Lower lobe of right lung (tissue), 2 donors: ENCODE results near the gene DDX53. TPM values are rescaled to one million over a fixed set of nuclear protein-coding genes. Genes with fewer than 3 reads are reported as not detected.

Experiments used
- ATAC-seq, 2 donors: fragments of 200-7000 bp; cut with Tn5 transposase; one replicate each; pipeline ENCODE4 v1.9.1; 2020 to 2022; ENCODE audit warnings: mild to moderate bottlenecking in 2 of 2, moderate library complexity in 2 of 2
- DNase-seq: peaks from one replicate; pipeline ENCODE4 v3.0.0-alpha.2; 2020
- H3K27ac ChIP-seq: fragments of 200-600 bp; one replicate; pipeline ENCODE4 v1.8.0; 2022
- H3K27me3 ChIP-seq: fragments of 200-600 bp; one replicate; pipeline ENCODE4 v1.8.0; 2022; ENCODE audit warnings: low read depth
- H3K36me3 ChIP-seq: fragments of 200-600 bp; one replicate; pipeline ENCODE4 v1.8.0; 2022; ENCODE audit warnings: mild to moderate bottlenecking
- H3K4me1 ChIP-seq: fragments of 200-600 bp; one replicate; pipeline ENCODE4 v1.8.0; 2022
- H3K4me3 ChIP-seq: fragments of 200-600 bp; one replicate; pipeline ENCODE4 v1.8.0; 2022; ENCODE audit warnings: mild to moderate bottlenecking
- H3K9me3 ChIP-seq: fragments of 200-600 bp; one replicate; pipeline ENCODE4 v1.8.0; 2022
- CTCF ChIP-seq: fragments of 200-600 bp; IDR thresholded peaks from one replicate; pipeline ENCODE4 v1.8.0; 2022; ENCODE audit warnings: antibody characterized with exemption, mild to moderate bottlenecking
- intact Hi-C: fragments of 100-400 bp; cut with DNase I; formaldehyde crosslinking; loops from one replicate; pipeline ENCODE4 v1.11.0; 2022
- total RNA-seq: library from RNA; stranded (reverse); fragmentation: NEBNext Ultra II Directional; extraction: Animal tissue kit (Norgen Biotek cat#: 25700); gene quantifications from one replicate; pipeline ENCODE4 v1.2.1, GENCODE V29; 2021
- donor health status: DM: no; HTN: yes; CAD: no; lungs with severe emphysema.

Gene DDX53
- total RNA-seq, 1 donor from 2014 or later, result not detected

- intact Hi-C loops, result no loop called here
- Histone ChIP-seq H3K27me3 (no peaks in the 10 kb centered on the region), H3K36me3 (no peaks in the 10 kb centered on the region), H3K4me3 (no peak overlapping the region), H3K9me3 (no peaks in the 10 kb centered on the region), H3K27ac (no peak overlapping the region), H3K4me1 (no peaks in the 10 kb centered on the region)
- DNase-seq, result no peak
- no peak for ATAC-seq
- no peak for TF ChIP-seq CTCF
Observed at GRCh38 chrX:23012636-23013035, 12.9 kb downstream of the DDX53 start.

GRCh38 chrX:23013366-23013765, 13.6 kb downstream of the DDX53 start:
- ATAC-seq (no peak), DNase-seq (no peak)
- H3K36me3 ChIP-seq, result no peaks in the 10 kb centered on the region
- H3K4me3 ChIP-seq, result no peak overlapping the region
- H3K9me3 ChIP-seq, result no peaks in the 10 kb centered on the region
- TF ChIP-seq CTCF, result no peak
- intact Hi-C loops, result no loop called here
- H3K27me3 ChIP-seq, result no peaks in the 10 kb centered on the region
- no peaks in the 10 kb centered on the region for H3K4me1 ChIP-seq
- no peak overlapping the region for H3K27ac ChIP-seq

GRCh38 chrX:23031600-23031999, 31.8 kb downstream of the DDX53 start:
- ATAC-seq (no peak), DNase-seq (no peak)
- no peak overlapping the region for H3K27ac ChIP-seq
- intact Hi-C loops, result no loop called here
- H3K4me1 ChIP-seq, result no peaks in the 10 kb centered on the region
- TF ChIP-seq CTCF, result no peak
- H3K4me3 ChIP-seq, result no peak overlapping the region
- H3K9me3 ChIP-seq, result no peaks in the 10 kb centered on the region
- H3K36me3 ChIP-seq, result no peaks in the 10 kb centered on the region
- H3K27me3 ChIP-seq, result no peaks in the 10 kb centered on the region

GRCh38 chrX:23035493-23035892, 35.7 kb downstream of the DDX53 start:
- H3K27ac ChIP-seq, result no peak overlapping the region
- no peaks in the 10 kb centered on the region for H3K4me1 ChIP-seq
- no peaks in the 10 kb centered on the region for H3K36me3 ChIP-seq
- H3K9me3 ChIP-seq, result no peaks in the 10 kb centered on the region
- DNase-seq (no peak), ATAC-seq (no peak)
- no peak overlapping the region for H3K4me3 ChIP-seq
- H3K27me3 ChIP-seq, result no peaks in the 10 kb centered on the region
- TF ChIP-seq CTCF, result no peak
- intact Hi-C loops, result no loop called here

GRCh38 chrX:23046443-23046842, 46.7 kb downstream of the DDX53 start:
- no peak overlapping the region for H3K4me3 ChIP-seq
- DNase-seq, result no peak
- no peak for ATAC-seq
- intact Hi-C loops, result no loop called here
- H3K9me3 ChIP-seq, result no peaks in the 10 kb centered on the region
- no peak for TF ChIP-seq CTCF
- no peak overlapping the region for H3K27ac ChIP-seq
- H3K27me3 ChIP-seq, result no peaks in the 10 kb centered on the region
- H3K4me1 ChIP-seq, result no peaks in the 10 kb centered on the region
- no peaks in the 10 kb centered on the region for H3K36me3 ChIP-seq
